D721Med (cell line): ENCODE measurements around the gene GNLY.

ENCODE experiments used
- DNase-seq: peaks from one replicate; pipeline ENCODE4 v3.0.0; 2011; ENCODE audit warnings: low spot score; ENCODE audit not compliant: insufficient read length
- FAIRE-seq: peaks from 2 replicates; lab custom pipeline; 2011; peaks lifted over from hg19 to GRCh38; lab: Jason Lieb, UNC
- CTCF ChIP-seq: IDR thresholded peaks from 2 replicates; pipeline ENCODE4 v1.5.1; 2012; ENCODE audit warnings: mild to moderate bottlenecking, control low read depth; ENCODE audit not compliant: insufficient read depth; ENCODE audit errors: missing control alignments

The GNLY gene

GRCh38 chr2:85745619-85746018 is 51.5 kb downstream of the GNLY start:
- DNase-seq (no peak), FAIRE-seq (no peak)
- TF ChIP-seq CTCF, result no peak

GRCh38 chr2:85746321-85747004 is 52.3 kb downstream of the GNLY start:
- DNase-seq, result no peak
- FAIRE-seq, result no peak
- no peak for TF ChIP-seq CTCF

GRCh38 chr2:85747441-85747840 is 53.3 kb downstream of the GNLY start:
- TF ChIP-seq CTCF, result no peak
- FAIRE-seq (no peak), DNase-seq (no peak)

- DNase-seq (no peak), FAIRE-seq (no peak)
- no peak for TF ChIP-seq CTCF
Measured at GRCh38 chr2:85748039-85748734, 54.0 kb downstream of the GNLY start.
